Measurements from ENCODE around the gene KLF9.

- TF ChIP-seq CTCF (IDR thresholded peaks at IDR 0.05; ENCODE audit: low read depth, low read length) (no peak), EZH2phosphoT487 (IDR thresholded peaks at IDR 0.05; ENCODE audit: low read depth) (no peak)
These were observed 4.5 kb upstream of the KLF9 start for GRCh38 chr9:70418822-70419555.

Data from OCI-LY3 (cell line).